Measurements from ENCODE around the gene TNNT2. TPM values are rescaled to one million over a fixed set of nuclear protein-coding genes. Genes with fewer than 3 reads are reported as not detected.

Gene TNNT2
- total RNA-seq, 2 donors from 2014 or later = 2.4 to 4.2 TPM

DNA sequence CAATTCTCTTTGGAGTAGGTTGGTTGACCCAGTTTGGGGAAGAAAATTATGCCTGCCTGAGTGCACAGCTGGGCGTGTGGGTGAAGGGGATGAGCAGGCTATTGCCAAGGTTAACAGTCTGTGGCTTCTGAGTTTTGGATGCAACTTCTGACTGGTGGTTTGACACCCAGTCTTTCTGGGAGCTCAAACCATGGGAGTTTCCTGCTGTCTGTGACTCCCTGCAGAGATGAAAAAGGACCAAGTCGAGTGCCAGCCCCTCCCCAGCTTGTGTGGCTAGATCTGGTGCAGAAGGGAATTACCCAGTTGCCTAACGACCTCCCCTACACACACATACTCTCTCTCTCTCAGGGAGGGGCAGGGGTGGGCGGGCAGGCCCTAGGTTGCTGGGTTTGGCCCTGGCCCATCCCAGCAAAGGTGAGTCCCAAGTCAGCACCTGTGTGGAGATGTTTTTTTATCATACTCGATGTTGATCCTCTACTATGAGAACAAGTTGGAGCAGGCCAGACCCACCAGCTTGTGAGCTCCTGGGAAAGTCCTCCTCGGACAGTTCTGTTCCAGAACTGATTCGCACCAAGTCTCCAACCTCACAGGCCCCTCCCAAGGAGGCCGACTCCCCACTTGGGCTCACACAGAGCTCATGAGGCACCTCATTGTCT lies 66.0 kb downstream of the TNNT2 start:
- Histone ChIP-seq H3K4me3 (no peak overlapping the region), H3K27me3 (no peaks in the 10 kb centered on the region), H3K27ac (no peak overlapping the region), H3K36me3 (no peaks in the 10 kb centered on the region), H3K4me1 (peaks cover 17% of the 10 kb centered on the region), H3K9me3 (no peaks in the 10 kb centered on the region), H3K9ac (ENCODE audit: low read depth in 2 of 2, low read length in 2 of 2) (no peak overlapping the region)
- TF ChIP-seq, protein P1, sequence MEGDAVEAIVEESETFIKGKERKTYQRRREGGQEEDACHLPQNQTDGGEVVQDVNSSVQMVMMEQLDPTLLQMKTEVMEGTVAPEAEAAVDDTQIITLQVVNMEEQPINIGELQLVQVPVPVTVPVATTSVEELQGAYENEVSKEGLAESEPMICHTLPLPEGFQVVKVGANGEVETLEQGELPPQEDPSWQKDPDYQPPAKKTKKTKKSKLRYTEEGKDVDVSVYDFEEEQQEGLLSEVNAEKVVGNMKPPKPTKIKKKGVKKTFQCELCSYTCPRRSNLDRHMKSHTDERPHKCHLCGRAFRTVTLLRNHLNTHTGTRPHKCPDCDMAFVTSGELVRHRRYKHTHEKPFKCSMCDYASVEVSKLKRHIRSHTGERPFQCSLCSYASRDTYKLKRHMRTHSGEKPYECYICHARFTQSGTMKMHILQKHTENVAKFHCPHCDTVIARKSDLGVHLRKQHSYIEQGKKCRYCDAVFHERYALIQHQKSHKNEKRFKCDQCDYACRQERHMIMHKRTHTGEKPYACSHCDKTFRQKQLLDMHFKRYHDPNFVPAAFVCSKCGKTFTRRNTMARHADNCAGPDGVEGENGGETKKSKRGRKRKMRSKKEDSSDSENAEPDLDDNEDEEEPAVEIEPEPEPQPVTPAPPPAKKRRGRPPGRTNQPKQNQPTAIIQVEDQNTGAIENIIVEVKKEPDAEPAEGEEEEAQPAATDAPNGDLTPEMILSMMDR (IDR thresholded peaks at IDR 0.05) = no peak
- intact Hi-C loops (cut with DNase I) = no loop called here
- no peak for DNase-seq

DNA sequence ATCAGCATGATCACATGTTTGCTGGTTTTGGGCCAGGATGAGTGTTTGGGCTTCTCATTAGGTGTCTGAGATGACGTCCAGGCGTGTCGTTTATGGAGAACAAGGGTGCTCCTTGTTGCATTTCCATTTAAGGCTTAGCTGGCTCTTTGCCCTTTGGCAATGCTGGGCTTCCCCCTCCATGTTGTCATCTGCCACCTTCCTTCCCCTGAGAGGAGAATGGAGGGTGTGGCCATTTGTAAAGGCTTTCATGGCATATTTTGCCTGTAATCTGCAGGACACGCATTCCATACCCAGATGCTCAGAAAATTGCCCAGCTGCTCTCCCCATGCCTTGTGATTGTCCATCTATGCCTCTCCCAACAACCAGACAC lies 66.5 kb downstream of the TNNT2 start:
- TF ChIP-seq, protein P1 (IDR thresholded peaks at IDR 0.05) = no peak
- Histone ChIP-seq H3K4me3 (no peak overlapping the region), H3K9me3 (no peaks in the 10 kb centered on the region), H3K36me3 (no peaks in the 10 kb centered on the region), H3K9ac (ENCODE audit: low read depth in 2 of 2, low read length in 2 of 2) (no peak overlapping the region), H3K27ac (no peak overlapping the region), H3K4me1 (peaks cover 17% of the 10 kb centered on the region), H3K27me3 (no peaks in the 10 kb centered on the region)
- intact Hi-C loops (cut with DNase I) = no loop called here
- DNase-seq = peak; percentile 39

DNA sequence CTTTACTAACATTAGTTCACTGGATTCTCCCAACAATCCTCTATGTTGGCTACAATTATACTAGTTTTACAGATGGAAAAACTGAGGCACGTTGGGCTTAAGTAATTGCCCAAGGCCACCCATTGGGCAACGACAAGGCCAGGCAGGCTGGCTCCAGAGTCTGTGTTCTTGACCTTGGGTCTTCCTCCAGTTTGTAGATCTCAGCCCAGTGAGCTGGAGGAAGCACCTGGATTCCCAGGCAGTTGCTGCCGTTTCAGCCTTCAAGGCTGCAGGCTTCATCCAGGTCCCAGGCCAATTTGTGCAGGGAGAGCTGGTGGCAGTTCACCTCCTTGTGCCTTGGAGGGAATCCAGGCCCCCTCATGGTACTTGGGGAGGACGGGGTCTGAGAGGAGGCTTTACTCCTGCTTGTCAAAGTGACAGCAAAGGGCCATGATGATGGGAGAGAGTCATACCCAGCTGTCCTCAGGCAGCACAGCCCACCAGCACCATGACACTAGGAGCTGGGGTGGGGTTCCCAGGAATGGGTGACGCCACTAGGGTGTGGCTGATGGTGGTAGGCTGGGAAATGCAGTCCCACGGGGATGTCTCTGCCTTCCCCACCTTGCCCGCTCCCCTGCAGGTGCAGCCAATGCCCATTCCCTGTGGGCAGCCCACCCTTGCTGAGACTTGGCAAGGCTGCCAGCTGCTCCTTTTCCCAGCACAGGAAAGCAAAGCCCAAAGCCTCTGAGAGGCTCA lies 67.1 kb downstream of the TNNT2 start:
- Histone ChIP-seq H3K9me3 (no peaks in the 10 kb centered on the region), H3K4me3 (no peak overlapping the region), H3K36me3 (no peaks in the 10 kb centered on the region), H3K9ac (ENCODE audit: low read depth in 2 of 2, low read length in 2 of 2) (no peak overlapping the region), H3K27me3 (no peaks in the 10 kb centered on the region), H3K4me1 (peaks cover 17% of the 10 kb centered on the region), H3K27ac (no peak overlapping the region)
- intact Hi-C loops (cut with DNase I) = no loop called here
- no peak for DNase-seq
- TF ChIP-seq, protein P1 (IDR thresholded peaks at IDR 0.05) = no peak

DNA sequence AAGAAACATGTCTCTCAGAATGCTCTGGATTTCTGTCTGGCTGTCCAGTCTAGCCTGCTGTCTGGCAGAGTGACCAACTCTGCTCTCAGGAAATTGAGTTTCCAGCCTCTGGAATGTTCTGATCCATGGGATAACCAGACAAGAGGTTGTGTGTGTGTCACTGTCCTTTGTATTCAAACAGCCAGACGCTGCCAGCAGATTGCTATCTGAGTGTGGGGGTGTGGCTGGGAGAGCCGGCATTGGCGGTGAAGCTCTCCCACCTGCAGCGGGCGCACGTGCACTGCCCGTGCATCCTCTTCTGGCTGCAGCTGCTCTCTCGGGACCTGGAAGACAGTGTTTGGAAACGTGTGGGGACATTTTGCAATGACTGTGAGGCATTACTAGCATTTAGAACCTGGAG lies 68.1 kb downstream of the TNNT2 start:
- Histone ChIP-seq H3K9me3 (no peaks in the 10 kb centered on the region), H3K4me3 (no peak overlapping the region), H3K4me1 (peaks cover 17% of the 10 kb centered on the region), H3K36me3 (no peaks in the 10 kb centered on the region), H3K27me3 (no peaks in the 10 kb centered on the region), H3K9ac (ENCODE audit: low read depth in 2 of 2, low read length in 2 of 2) (no peak overlapping the region), H3K27ac (no peak overlapping the region)
- DNase-seq = peak; percentile 84
- intact Hi-C loops (cut with DNase I) = no loop called here
- TF ChIP-seq, protein P1 (IDR thresholded peaks at IDR 0.05) = no peak

Other genes starting within 250 kb of the TNNT2 start
- 10 to 100 TPM; 35.4 to 38.2 TPM for gene TMEM9, start 223.2 kb downstream of the TNNT2 start, total RNA-seq
- under 1 TPM; 0.12 to 0.16 TPM for gene IGFN1, start 186.9 kb downstream of the TNNT2 start, total RNA-seq
- under 1 TPM; 0.54 to 0.74 TPM for gene PKP1, start 94.2 kb downstream of the TNNT2 start, total RNA-seq
- 100 to 1,000 TPM; 160 to 280 TPM for gene LAD1, start 21.6 kb upstream of the TNNT2 start, total RNA-seq
- not detected for gene TNNI1, start 44.0 kb upstream of the TNNT2 start, total RNA-seq
- 10 to 100 TPM; 13.1 to 21.2 TPM for gene PHLDA3, start 91.5 kb upstream of the TNNT2 start, total RNA-seq
- 100 to 1,000 TPM; 186 to 376 TPM for gene CSRP1, start 129.4 kb upstream of the TNNT2 start, total RNA-seq
- 10 to 100 TPM; 17.9 to 24.1 TPM for gene NAV1, start 161.4 kb upstream of the TNNT2 start, total RNA-seq